K562 (cell line): ENCODE data around the gene GALNS. TPM values are rescaled to one million over a fixed set of nuclear protein-coding genes. Genes with fewer than 3 reads are reported as not detected.

Experiments used
- ARID2 ChIP-seq: fragments of 450-650 bp; IDR thresholded peaks from 2 replicates; pipeline ENCODE4 v1.6.1; 2017; ENCODE audit warnings: antibody characterized with exemption, mild to moderate bottlenecking
- BMI1 ChIP-seq: fragments of 150-350 bp; IDR thresholded peaks from 2 replicates; pipeline ENCODE4 v1.6.1; 2014; ENCODE audit warnings: low read length
- CBX1 ChIP-seq: sonication (generic); IDR thresholded peaks from 2 replicates; pipeline ENCODE4 v1.6.1; 2016; ENCODE audit warnings: antibody characterized with exemption, low read depth, mild to moderate bottlenecking
- CHD2 ChIP-seq: IDR thresholded peaks from 2 replicates; pipeline ENCODE4 v1.6.1; 2011; ENCODE audit warnings: low read depth, low read length
- ETV6 ChIP-seq, 3 experiments: fragments of 150-350 bp in 1 of 3; sonication (generic) in 1 of 3; formaldehyde crosslinking in 1 of 3; IDR thresholded peaks; 2 replicates each; pipeline versions ENCODE4 v1.6.1 to v1.8.0; 2014 to 2022; ENCODE audit warnings: borderline replicate concordance in 2 of 3, low read depth in 2 of 3, antibody characterized with exemption in 1 of 3, low read length in 1 of 3, mild to moderate bottlenecking in 1 of 3, missing genetic modification reagents in 1 of 3
- FOXK1 ChIP-seq: sonication (generic); formaldehyde crosslinking; IDR thresholded peaks from 2 replicates; pipeline ENCODE4 v1.8.0; 2022; ENCODE audit warnings: missing genetic modification reagents, mild to moderate bottlenecking, borderline replicate concordance
- HBP1 ChIP-seq: fragments of 450-650 bp; formaldehyde crosslinking; IDR thresholded peaks from 2 replicates; pipeline ENCODE4 v1.4.0; 2022; ENCODE audit warnings: missing genetic modification characterization
- IRF1 ChIP-seq: sonication (generic); formaldehyde crosslinking; IDR thresholded peaks from 2 replicates; pipeline ENCODE4 v1.8.0; 2022; ENCODE audit warnings: missing genetic modification reagents, mild to moderate bottlenecking, borderline replicate concordance
- KDM4B ChIP-seq, 2 experiments: fragments of 450-650 bp in 1 of 2; sonication (generic) in 1 of 2; IDR thresholded peaks; 2 replicates each; pipeline ENCODE4 v1.6.1; 2016 to 2017; ENCODE audit warnings: borderline replicate concordance in 2 of 2, antibody characterized with exemption in 1 of 2, low read depth in 1 of 2, mild to moderate bottlenecking in 1 of 2
- LEF1 ChIP-seq: fragments of 450-650 bp; IDR thresholded peaks from 2 replicates; pipeline ENCODE4 v1.6.1; 2016; ENCODE audit warnings: mild to moderate bottlenecking
- MXI1 ChIP-seq: IDR thresholded peaks from 2 replicates; pipeline ENCODE4 v1.6.1; 2011; ENCODE audit warnings: low read depth, mild to moderate bottlenecking, improper control_type of control experiment, low read length
- POLR2G ChIP-seq: fragments of 200-400 bp; formaldehyde crosslinking; IDR thresholded peaks from 2 replicates; pipeline ENCODE4 v1.6.1; 2017; ENCODE audit warnings: low read depth, mild to moderate bottlenecking, antibody characterized with exemption, low read length, moderate library complexity
- PRDM10 ChIP-seq: fragments of 450-650 bp; IDR thresholded peaks from 2 replicates; pipeline ENCODE4 v1.6.1; 2018; ENCODE audit not compliant: partially characterized antibody
- RAD51 ChIP-seq: fragments of 450-650 bp; IDR thresholded peaks from 2 replicates; pipeline ENCODE4 v1.7.1; 2016; ENCODE audit warnings: low read depth, mild to moderate bottlenecking, borderline replicate concordance
- ZNF224 ChIP-seq: sonication (generic); formaldehyde crosslinking; IDR thresholded peaks from 2 replicates; pipeline ENCODE4 v1.8.0; 2022; ENCODE audit warnings: mild to moderate bottlenecking, missing genetic modification reagents
- ZNF561 ChIP-seq: fragments of 450-650 bp; formaldehyde crosslinking; conservative IDR thresholded peaks from 2 replicates; pipeline ENCODE4 v1.4.0; 2020; ENCODE audit warnings: mild to moderate bottlenecking, moderate library complexity
- polyA plus RNA-seq, 8 experiments: library from polyadenylated mRNA; depleted of rRNA in 4 of 8; stranded (reverse) in 5 of 8; unstranded in 3 of 8; fragments of >200 nt; fragmentation: Nextera tagmentation in 2 of 8; fragmentation: Illumina TruSeq in 1 of 8; extraction: Ambion mirVana in 2 of 8; extraction: Trizol in 1 of 8; gene quantifications; 2 replicates each; pipeline versions ENCODE4 v1.2.1 to v1.2.3, GENCODE V29; 2011 to 2014; ENCODE audit warnings: inconsistent platforms in 1 of 8, missing spikeins in 1 of 8
- total RNA-seq, 7 experiments: library from RNA; depleted of rRNA in 6 of 7; stranded (reverse); fragments of >200 nt in 6 of 7; fragmentation: Illumina TruSeq in 2 of 7; extraction: Trizol in 2 of 7; gene quantifications; 2 replicates each; pipeline versions ENCODE4 v1.2.1 to v1.2.3, GENCODE V29; 2011 to 2021; ENCODE audit warnings: low replicate concordance in 1 of 7
- TF ChIP-seq, protein P1 (sequence below): fragments of 250-450 bp; sonication (Bioruptor Pico); IDR thresholded peaks from 2 replicates; pipeline ENCODE4 v1.8.0; 2022; ENCODE audit warnings: moderate library complexity, mild to moderate bottlenecking, inconsistent platforms
- TF ChIP-seq, protein P2 (sequence below): fragments of 450-650 bp; IDR thresholded peaks from 2 replicates; pipeline ENCODE4 v1.6.1; 2016; ENCODE audit warnings: antibody characterized with exemption

Gene GALNS
- total and polyA plus RNA-seq, 9 of the 15 experiments (the other 6 are each of a cell fraction or from before 2014, with no cell fraction given), result 0.38 to 13.2 (median 4.3) TPM

DNA sequence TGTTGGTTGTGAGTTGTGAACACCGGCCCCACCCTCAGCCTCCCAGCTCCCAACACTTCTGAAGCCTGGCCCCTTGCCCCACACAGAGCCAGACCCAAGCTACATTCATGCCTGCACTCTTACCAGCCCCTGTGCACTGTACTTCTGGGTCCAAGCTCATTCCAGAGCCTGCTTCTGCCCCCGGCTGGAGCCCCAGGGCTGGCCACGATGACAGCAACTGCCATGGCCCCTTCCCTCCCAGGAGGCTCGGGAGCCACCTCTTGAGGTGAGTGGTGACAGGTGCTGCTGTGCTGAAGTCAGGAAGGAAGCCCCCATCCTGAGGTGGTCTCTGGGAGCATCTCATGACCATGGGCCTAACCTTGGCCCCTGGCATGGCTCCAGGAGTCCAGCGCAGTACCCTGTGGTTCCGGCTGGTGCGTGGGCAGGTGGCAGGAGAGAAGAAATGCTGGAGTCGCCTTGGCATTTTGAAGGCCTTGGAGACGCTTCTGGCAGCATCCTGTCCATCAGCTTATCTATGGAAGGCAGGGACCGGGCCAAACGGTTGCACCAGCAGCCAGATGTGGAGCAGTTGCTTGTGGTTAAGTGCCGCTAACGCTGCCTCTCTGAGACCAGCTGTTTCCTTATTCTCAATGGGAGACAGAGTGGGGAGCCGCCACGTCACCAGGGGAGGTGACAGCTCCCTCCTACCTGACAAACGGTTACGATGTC, 57.0 kb downstream of the GALNS start (continued):
- no peak for TF ChIP-seq IRF1 (CRISPR knock-in tag)
- TF ChIP-seq, protein P1, sequence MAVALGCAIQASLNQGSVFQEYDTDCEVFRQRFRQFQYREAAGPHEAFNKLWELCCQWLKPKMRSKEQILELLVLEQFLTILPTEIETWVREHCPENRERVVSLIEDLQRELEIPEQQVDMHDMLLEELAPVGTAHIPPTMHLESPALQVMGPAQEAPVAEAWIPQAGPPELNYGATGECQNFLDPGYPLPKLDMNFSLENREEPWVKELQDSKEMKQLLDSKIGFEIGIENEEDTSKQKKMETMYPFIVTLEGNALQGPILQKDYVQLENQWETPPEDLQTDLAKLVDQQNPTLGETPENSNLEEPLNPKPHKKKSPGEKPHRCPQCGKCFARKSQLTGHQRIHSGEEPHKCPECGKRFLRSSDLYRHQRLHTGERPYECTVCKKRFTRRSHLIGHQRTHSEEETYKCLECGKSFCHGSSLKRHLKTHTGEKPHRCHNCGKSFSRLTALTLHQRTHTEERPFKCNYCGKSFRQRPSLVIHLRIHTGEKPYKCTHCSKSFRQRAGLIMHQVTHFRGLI (CRISPR knock-in tag), result no peak
- TF ChIP-seq, protein P2, sequence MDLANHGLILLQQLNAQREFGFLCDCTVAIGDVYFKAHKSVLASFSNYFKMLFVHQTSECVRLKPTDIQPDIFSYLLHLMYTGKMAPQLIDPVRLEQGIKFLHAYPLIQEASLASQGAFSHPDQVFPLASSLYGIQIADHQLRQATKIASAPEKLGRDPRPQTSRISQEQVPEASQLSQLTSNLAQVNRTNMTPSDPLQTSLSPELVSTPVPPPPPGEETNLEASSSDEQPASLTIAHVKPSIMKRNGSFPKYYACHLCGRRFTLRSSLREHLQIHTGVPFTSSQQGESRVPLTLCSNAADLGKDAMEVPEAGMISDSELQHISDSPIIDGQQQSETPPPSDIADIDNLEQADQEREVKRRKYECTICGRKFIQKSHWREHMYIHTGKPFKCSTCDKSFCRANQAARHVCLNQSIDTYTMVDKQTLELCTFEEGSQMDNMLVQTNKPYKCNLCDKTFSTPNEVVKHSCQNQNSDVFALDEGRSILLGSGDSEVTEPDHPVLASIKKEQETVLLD, result no peak; the same call in 1 of the 2 replicates
- no peak for TF ChIP-seq PRDM10
- no peak for TF ChIP-seq CBX1
- no peak for TF ChIP-seq FOXK1 (CRISPR knock-in tag)
- TF ChIP-seq MXI1, result no peak
- no peak for TF ChIP-seq ZNF224 (CRISPR knock-in tag)
- peak; percentile 53; the same call in 1 of the 2 replicates for TF ChIP-seq POLR2G
- TF ChIP-seq LEF1, result peak; percentile 66; the same call in 1 of the 2 replicates
- 0 out of 2 replicates have a peak, but pooled peaks have one; percentile 29 for TF ChIP-seq RAD51
- no peak for TF ChIP-seq ZNF561
- TF ChIP-seq HBP1, result no peak
- TF ChIP-seq ARID2, result no peak
- no peak for TF ChIP-seq KDM4B (IDR thresholded peaks at IDR 0.05; ENCODE audit: borderline replicate concordance in 2 of 2, low read depth in 1 of 2)
- TF ChIP-seq BMI1, result no peak
- no peak for TF ChIP-seq CHD2
- TF ChIP-seq ETV6 (IDR thresholded peaks at IDR 0.05; ENCODE audit: borderline replicate concordance in 1 of 2, low read depth in 2 of 2, low read length in 1 of 2), result 0 out of 4 replicates have a peak, but pooled peaks of 1 of the 2 experiments have one; percentile 48
- TF ChIP-seq ETV6 (CRISPR knock-in tag; IDR thresholded peaks at IDR 0.05; ENCODE audit: borderline replicate concordance), result no peak
